Kidney epithelial cell (primary cell): Measurements from ENCODE around the gene GSTA4. TPM values are rescaled to one million over a fixed set of nuclear protein-coding genes. Genes with fewer than 3 reads are reported as not detected.

Source experiments
- DNase-seq: peaks from one replicate; pipeline ENCODE4 v3.0.0-alpha.2; 2010; ENCODE audit warnings: low read depth
- H3K27me3 ChIP-seq: 2 replicates; pipeline ENCODE4 v1.6.0; 2011; ENCODE audit warnings: low read length; ENCODE audit not compliant: control insufficient read depth, insufficient read depth
- H3K36me3 ChIP-seq: 2 replicates; pipeline ENCODE4 v1.5.1; 2011; ENCODE audit warnings: low read length; ENCODE audit not compliant: control insufficient read depth, insufficient read depth
- H3K4me3 ChIP-seq: 2 replicates; pipeline ENCODE4 v1.5.1; 2011; ENCODE audit warnings: low read depth, mild to moderate bottlenecking, control low read depth, low read length
- CTCF ChIP-seq: IDR thresholded peaks from 2 replicates; pipeline ENCODE4 v1.5.1; 2011; ENCODE audit warnings: mild to moderate bottlenecking, moderate library complexity, low read length, control low read depth, inconsistent platforms; ENCODE audit not compliant: insufficient read depth, poor library complexity, severe bottlenecking
- total RNA-seq: library from RNA; depleted of rRNA; stranded (reverse); fragments of >200 nt; gene quantifications from 2 replicates; pipeline ENCODE4 v1.2.3, GENCODE V29; 2015

Gene GSTA4
- total RNA-seq, 1 donor from 2014 or later = 14.3 TPM

- no peak for DNase-seq
- no peaks in the 10 kb centered on the region for H3K36me3 ChIP-seq
- H3K27me3 ChIP-seq = no peaks in the 10 kb centered on the region
- TF ChIP-seq CTCF = no peak
- H3K4me3 ChIP-seq = no peak overlapping the region
Measured at GRCh38 chr6:53038596-53038995, 43.5 kb upstream of the GSTA4 start.

DNA sequence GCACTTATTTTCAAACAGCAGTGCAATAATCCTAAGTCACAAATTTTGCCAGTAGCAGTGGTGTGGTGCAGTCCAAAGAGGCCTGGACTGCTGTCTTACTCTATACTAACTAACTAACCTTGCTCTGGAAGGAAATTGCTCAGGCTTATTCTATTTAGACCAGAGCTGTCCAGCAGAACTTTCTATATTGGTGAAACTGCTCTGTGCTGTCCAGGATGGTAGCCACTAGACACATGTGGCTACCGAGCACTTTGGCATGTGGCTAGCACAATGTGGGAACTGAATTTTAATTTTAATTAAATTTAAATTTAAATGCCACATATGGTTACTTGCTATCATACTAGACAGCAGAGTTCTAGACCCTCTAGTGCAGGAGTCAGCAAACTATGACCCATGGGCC is 43.1 kb upstream of the GSTA4 start:
- DNase-seq = no peak
- Histone ChIP-seq H3K36me3 (no peaks in the 10 kb centered on the region), H3K27me3 (no peaks in the 10 kb centered on the region), H3K4me3 (no peak overlapping the region)
- TF ChIP-seq CTCF = no peak

DNA sequence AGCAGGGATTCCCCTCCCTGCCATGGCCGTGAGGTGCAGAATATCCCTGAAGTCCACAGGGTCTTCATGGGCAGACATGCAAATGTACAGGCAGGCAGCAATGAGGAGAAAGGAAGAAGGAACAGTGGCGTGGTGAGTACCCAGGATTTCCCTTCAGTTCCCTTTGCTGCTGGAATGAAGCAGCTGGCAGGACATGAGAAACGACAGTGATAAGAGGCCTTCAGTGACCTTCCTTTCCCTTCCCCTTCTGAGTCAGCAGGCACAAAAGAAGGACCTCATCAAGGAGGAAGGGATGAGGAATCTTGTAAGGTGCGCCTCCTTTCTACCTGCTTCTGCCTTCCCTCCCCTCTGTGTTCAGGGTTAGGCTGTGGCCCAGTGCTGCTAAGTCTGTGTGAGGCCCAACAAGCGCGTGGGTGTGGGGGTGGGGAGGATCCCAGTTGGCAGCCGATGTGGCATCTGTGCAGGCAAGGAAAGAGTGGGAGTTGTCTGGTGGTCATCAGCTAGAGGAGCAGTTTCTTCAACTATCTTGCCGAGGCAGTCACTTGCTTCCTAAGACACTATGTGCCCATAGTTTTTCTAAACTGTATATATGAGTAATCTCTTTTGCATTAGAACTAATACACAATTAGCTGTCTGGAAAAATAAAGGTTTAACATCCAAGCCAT is 40.6 kb upstream of the GSTA4 start:
- TF ChIP-seq CTCF = no peak
- no peaks in the 10 kb centered on the region for H3K27me3 ChIP-seq
- DNase-seq = no peak
- H3K36me3 ChIP-seq = no peaks in the 10 kb centered on the region
- no peak overlapping the region for H3K4me3 ChIP-seq

DNA sequence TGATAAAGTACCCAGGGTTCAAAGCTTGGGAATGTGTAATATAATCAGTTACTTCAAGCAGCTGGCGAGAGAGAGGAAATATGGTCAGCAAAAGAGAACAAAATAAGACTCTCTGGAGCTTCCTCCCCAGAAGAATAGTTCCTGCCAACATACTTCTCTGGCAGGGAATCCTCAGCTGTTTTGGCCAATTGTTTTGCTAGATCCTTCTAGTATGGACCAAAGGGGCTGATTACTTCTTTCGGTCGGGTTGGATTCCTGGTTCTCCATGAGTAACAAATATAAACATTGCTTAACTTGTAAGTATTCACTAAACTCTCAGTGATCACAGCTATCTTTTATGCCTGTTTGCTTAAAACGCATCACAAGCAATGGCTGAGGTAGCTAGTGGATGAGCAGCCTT is 38.7 kb upstream of the GSTA4 start:
- no peak for DNase-seq
- Histone ChIP-seq H3K27me3 (no peaks in the 10 kb centered on the region), H3K36me3 (no peaks in the 10 kb centered on the region), H3K4me3 (no peak overlapping the region)
- TF ChIP-seq CTCF = no peak

DNA sequence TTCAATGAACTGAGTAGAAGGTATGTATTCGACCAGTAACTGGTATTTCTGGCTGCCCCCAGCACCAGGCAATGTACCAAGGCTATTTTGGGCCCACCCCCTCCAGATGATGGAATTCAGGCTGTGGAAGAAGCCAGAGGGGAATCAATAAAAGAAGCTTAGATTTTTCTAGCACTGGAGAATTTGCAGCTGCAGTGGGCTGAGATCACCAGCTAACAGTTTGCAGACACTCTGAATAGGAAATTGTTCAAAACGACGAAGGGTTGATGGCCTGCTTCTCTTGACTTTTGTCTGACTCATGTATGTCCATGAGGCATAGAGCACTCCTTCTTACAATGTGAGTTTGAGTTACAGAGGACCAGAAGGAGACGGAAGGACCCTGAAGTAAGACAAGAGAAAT is 37.8 kb upstream of the GSTA4 start:
- no peak overlapping the region for H3K4me3 ChIP-seq
- H3K27me3 ChIP-seq = no peaks in the 10 kb centered on the region
- no peaks in the 10 kb centered on the region for H3K36me3 ChIP-seq
- no peak for DNase-seq
- no peak for TF ChIP-seq CTCF

- no peak for TF ChIP-seq CTCF
Measured at GRCh38 chr6:53031281-53031680, 36.2 kb upstream of the GSTA4 start.

More at GRCh38 chr6:53031281-53031680, 36.2 kb upstream of the GSTA4 start:
- Histone ChIP-seq H3K36me3 (no peaks in the 10 kb centered on the region), H3K4me3 (no peak overlapping the region), H3K27me3 (no peaks in the 10 kb centered on the region)
- no peak for DNase-seq
